Measurements from ENCODE around the gene PIGH.

GRCh38 chr14:67541448-67542387, 58.4 kb downstream of the PIGH start:
- no peak for TF ChIP-seq POLR2A (IDR thresholded peaks at IDR 0.05)
- no peak for TF ChIP-seq CTCF (IDR thresholded peaks at IDR 0.05)
